K562 (cell line): Measurements from ENCODE around the gene NARF. TPM values are rescaled to one million over a fixed set of nuclear protein-coding genes. Genes with fewer than 3 reads are reported as not detected.

Source experiments
- CBX2 ChIP-seq: fragments of 200-600 bp; sonication (generic); IDR thresholded peaks from one replicate; pipeline ENCODE4 v1.6.1; 2012; ENCODE audit warnings: mild to moderate bottlenecking, low read length, inconsistent platforms; ENCODE audit not compliant: insufficient read depth, poor library complexity, severe bottlenecking
- CC2D1A ChIP-seq: fragments of 450-650 bp; IDR thresholded peaks from 2 replicates; pipeline ENCODE4 v1.6.1; 2017; ENCODE audit warnings: mild to moderate bottlenecking
- ETV6 ChIP-seq, 3 experiments: fragments of 150-350 bp in 1 of 3; sonication (generic) in 1 of 3; formaldehyde crosslinking in 1 of 3; IDR thresholded peaks; 2 replicates each; pipeline versions ENCODE4 v1.6.1 to v1.8.0; 2014 to 2022; ENCODE audit warnings: borderline replicate concordance in 2 of 3, low read depth in 2 of 3, antibody characterized with exemption in 1 of 3, low read length in 1 of 3, mild to moderate bottlenecking in 1 of 3, missing genetic modification reagents in 1 of 3
- FOXA3 ChIP-seq, 2 experiments: fragments of 450-650 bp in 1 of 2; sonication (generic) in 1 of 2; formaldehyde crosslinking; IDR thresholded peaks in 1 of 2; conservative IDR thresholded peaks in 1 of 2; 2 replicates each; pipeline versions ENCODE4 v1.4.0 to v1.8.0; 2020 to 2022; ENCODE audit warnings: mild to moderate bottlenecking in 2 of 2, missing genetic modification reagents in 1 of 2
- FOXP1 ChIP-seq: sonication (generic); formaldehyde crosslinking; IDR thresholded peaks from 2 replicates; pipeline ENCODE4 v1.8.0; 2022; ENCODE audit warnings: mild to moderate bottlenecking, missing genetic modification reagents
- HBP1 ChIP-seq: fragments of 450-650 bp; formaldehyde crosslinking; IDR thresholded peaks from 2 replicates; pipeline ENCODE4 v1.4.0; 2022; ENCODE audit warnings: missing genetic modification characterization
- JUND ChIP-seq, 2 experiments: IDR thresholded peaks; 2 replicates in 1 of 2; 3 replicates in 1 of 2; pipeline ENCODE4 v1.6.1; 2011; ENCODE audit warnings: borderline replicate concordance in 2 of 2, low read depth in 2 of 2, low read length in 2 of 2, improper control_type of control experiment in 1 of 2, missing biosample characterization in 1 of 2, missing genetic modification characterization in 1 of 2, missing genetic modification reagents in 1 of 2
- RBM25 ChIP-seq: fragments of 200-400 bp; formaldehyde crosslinking; IDR thresholded peaks from 2 replicates; pipeline ENCODE4 v1.6.1; 2018; ENCODE audit warnings: low read length, low read depth, moderate library complexity; ENCODE audit not compliant: severe bottlenecking
- ZNF586 ChIP-seq: fragments of 450-650 bp; formaldehyde crosslinking; conservative IDR thresholded peaks from 2 replicates; pipeline ENCODE4 v1.4.0; 2020; ENCODE audit warnings: mild to moderate bottlenecking, moderate library complexity
- polyA plus RNA-seq, 8 experiments: library from polyadenylated mRNA; depleted of rRNA in 4 of 8; stranded (reverse) in 5 of 8; unstranded in 3 of 8; fragments of >200 nt; fragmentation: Nextera tagmentation in 2 of 8; fragmentation: Illumina TruSeq in 1 of 8; extraction: Ambion mirVana in 2 of 8; extraction: Trizol in 1 of 8; gene quantifications; 2 replicates each; pipeline versions ENCODE4 v1.2.1 to v1.2.3, GENCODE V29; 2011 to 2014; ENCODE audit warnings: inconsistent platforms in 1 of 8, missing spikeins in 1 of 8
- total RNA-seq, 7 experiments: library from RNA; depleted of rRNA in 6 of 7; stranded (reverse); fragments of >200 nt in 6 of 7; fragmentation: Illumina TruSeq in 2 of 7; extraction: Trizol in 2 of 7; gene quantifications; 2 replicates each; pipeline versions ENCODE4 v1.2.1 to v1.2.3, GENCODE V29; 2011 to 2021; ENCODE audit warnings: low replicate concordance in 1 of 7
- TF ChIP-seq, protein P1 (sequence below), 2 experiments: fragments of 450-650 bp; formaldehyde crosslinking in 1 of 2; IDR thresholded peaks; 2 replicates each; pipeline versions ENCODE4 v1.4.0 to v1.6.1; 2014 to 2020; ENCODE audit warnings: mild to moderate bottlenecking in 2 of 2, borderline replicate concordance in 1 of 2, low read depth in 1 of 2
- TF ChIP-seq, protein P2 (sequence below): IDR thresholded peaks from 2 replicates; pipeline ENCODE4 v1.6.1; 2011; ENCODE audit not compliant: insufficient read length; ENCODE audit errors: extremely low read depth
- TF ChIP-seq, protein P3 (sequence below): fragments of 450-650 bp; IDR thresholded peaks from 2 replicates; pipeline ENCODE4 v1.6.1; 2014; ENCODE audit warnings: low read depth, mild to moderate bottlenecking, moderate library complexity, borderline replicate concordance

The NARF gene
- total and polyA plus RNA-seq, 9 of the 15 experiments (the other 6 are each of a cell fraction or from before 2014, with no cell fraction given), result 60.4 to 423 (median 132) TPM

GRCh38 chr17:82450357-82451106, 8.0 kb upstream of the NARF start, which contains the start of gene CYBC1 (continued):
- TF ChIP-seq ETV6 (IDR thresholded peaks at IDR 0.05; ENCODE audit: borderline replicate concordance in 1 of 2, low read depth in 2 of 2, low read length in 1 of 2) (peak; percentile 67 to 87), ETV6 (CRISPR knock-in tag; IDR thresholded peaks at IDR 0.05; ENCODE audit: borderline replicate concordance) (no peak), HBP1 (CRISPR knock-in tag) (no peak), JUND (IDR thresholded peaks at IDR 0.05; ENCODE audit: borderline replicate concordance, low read depth, low read length) (peak; percentile 3; the same call in 1 of the 2 replicates), JUND (tag; IDR thresholded peaks at IDR 0.05; ENCODE audit: borderline replicate concordance, low read depth, low read length) (no peak), CBX2 (no peak), FOXP1 (CRISPR knock-in tag) (peak; percentile 81; the same call in 1 of the 2 replicates), ZNF586 (CRISPR knock-in tag) (no peak), RBM25 (no peak), FOXA3 (CRISPR knock-in tag; conservative IDR thresholded peaks at IDR 0.05 in 1 of 2, IDR thresholded peaks at IDR 0.05 in 1 of 2) (0 out of 4 replicates have a peak, but pooled peaks of 1 of the 2 experiments have one; percentile 39), CC2D1A (no peak)
- TF ChIP-seq, protein P1, sequence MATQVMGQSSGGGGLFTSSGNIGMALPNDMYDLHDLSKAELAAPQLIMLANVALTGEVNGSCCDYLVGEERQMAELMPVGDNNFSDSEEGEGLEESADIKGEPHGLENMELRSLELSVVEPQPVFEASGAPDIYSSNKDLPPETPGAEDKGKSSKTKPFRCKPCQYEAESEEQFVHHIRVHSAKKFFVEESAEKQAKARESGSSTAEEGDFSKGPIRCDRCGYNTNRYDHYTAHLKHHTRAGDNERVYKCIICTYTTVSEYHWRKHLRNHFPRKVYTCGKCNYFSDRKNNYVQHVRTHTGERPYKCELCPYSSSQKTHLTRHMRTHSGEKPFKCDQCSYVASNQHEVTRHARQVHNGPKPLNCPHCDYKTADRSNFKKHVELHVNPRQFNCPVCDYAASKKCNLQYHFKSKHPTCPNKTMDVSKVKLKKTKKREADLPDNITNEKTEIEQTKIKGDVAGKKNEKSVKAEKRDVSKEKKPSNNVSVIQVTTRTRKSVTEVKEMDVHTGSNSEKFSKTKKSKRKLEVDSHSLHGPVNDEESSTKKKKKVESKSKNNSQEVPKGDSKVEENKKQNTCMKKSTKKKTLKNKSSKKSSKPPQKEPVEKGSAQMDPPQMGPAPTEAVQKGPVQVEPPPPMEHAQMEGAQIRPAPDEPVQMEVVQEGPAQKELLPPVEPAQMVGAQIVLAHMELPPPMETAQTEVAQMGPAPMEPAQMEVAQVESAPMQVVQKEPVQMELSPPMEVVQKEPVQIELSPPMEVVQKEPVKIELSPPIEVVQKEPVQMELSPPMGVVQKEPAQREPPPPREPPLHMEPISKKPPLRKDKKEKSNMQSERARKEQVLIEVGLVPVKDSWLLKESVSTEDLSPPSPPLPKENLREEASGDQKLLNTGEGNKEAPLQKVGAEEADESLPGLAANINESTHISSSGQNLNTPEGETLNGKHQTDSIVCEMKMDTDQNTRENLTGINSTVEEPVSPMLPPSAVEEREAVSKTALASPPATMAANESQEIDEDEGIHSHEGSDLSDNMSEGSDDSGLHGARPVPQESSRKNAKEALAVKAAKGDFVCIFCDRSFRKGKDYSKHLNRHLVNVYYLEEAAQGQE (IDR thresholded peaks at IDR 0.05; ENCODE audit: borderline replicate concordance), result no peak
- TF ChIP-seq, protein P1 (CRISPR knock-in tag; IDR thresholded peaks at IDR 0.05; ENCODE audit: low read depth), result 0 out of 2 replicates have a peak, but pooled peaks have one; percentile 48
- TF ChIP-seq, protein P2, sequence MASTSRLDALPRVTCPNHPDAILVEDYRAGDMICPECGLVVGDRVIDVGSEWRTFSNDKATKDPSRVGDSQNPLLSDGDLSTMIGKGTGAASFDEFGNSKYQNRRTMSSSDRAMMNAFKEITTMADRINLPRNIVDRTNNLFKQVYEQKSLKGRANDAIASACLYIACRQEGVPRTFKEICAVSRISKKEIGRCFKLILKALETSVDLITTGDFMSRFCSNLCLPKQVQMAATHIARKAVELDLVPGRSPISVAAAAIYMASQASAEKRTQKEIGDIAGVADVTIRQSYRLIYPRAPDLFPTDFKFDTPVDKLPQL, result no peak
- TF ChIP-seq, protein P3, sequence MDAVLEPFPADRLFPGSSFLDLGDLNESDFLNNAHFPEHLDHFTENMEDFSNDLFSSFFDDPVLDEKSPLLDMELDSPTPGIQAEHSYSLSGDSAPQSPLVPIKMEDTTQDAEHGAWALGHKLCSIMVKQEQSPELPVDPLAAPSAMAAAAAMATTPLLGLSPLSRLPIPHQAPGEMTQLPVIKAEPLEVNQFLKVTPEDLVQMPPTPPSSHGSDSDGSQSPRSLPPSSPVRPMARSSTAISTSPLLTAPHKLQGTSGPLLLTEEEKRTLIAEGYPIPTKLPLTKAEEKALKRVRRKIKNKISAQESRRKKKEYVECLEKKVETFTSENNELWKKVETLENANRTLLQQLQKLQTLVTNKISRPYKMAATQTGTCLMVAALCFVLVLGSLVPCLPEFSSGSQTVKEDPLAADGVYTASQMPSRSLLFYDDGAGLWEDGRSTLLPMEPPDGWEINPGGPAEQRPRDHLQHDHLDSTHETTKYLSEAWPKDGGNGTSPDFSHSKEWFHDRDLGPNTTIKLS, result no peak
